ENCODE results near the gene PCID2. TPM values are rescaled to one million over a fixed set of nuclear protein-coding genes. Genes with fewer than 3 reads are reported as not detected.
A peak's percentile ranks its signal among the peaks of the same experiment; 100 is the strongest.

The PCID2 gene
- total RNA-seq, 3 donors from 2014 or later, result 50.2 to 79.2 (median 76.7) TPM

- no peak overlapping the region for H3K27ac ChIP-seq
- no peak overlapping the region for H3K4me3 ChIP-seq
- TF ChIP-seq POLR2AphosphoS5 (IDR thresholded peaks at IDR 0.05), result no peak
- no peak for TF ChIP-seq POLR2A (IDR thresholded peaks at IDR 0.05)
- no peak for TF ChIP-seq CTCF (IDR thresholded peaks at IDR 0.05)
These were observed 15.6 kb downstream of the PCID2 start for GRCh38 chr13:113192902-113193301.

DNA sequence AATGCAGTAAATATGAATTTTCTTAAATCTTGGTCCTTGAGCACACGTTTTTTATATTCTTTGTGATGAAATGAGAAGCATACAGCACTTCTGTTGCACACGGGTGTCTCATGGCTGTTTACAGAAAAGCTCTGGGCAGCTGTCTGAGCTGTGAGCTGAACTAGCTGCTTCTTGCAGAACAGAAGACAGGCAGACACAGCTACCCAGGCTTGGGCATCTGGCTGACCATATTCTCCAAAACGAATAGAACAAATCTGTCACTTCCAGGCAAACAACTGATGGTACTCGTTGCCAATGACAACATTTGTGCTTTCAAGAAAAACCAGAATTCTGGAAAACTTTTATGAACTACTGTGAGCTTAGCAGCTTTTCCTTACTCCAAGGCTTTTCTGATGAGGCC, 16.2 kb downstream of the PCID2 start:
- DNase-seq (ENCODE audit: low spot score in 2 of 2), result no peak
- H3K27me3 ChIP-seq, result no peaks in the 10 kb centered on the region
- H3K27ac ChIP-seq, result no peak overlapping the region
- no peaks in the 10 kb centered on the region for H3K36me3 ChIP-seq
- H3K9me3 ChIP-seq, result no peaks in the 10 kb centered on the region
- H3K4me1 ChIP-seq, result no peaks in the 10 kb centered on the region
- intact Hi-C loops (cut with DNase I; ENCODE audit: low total_unique reads), result no loop called here
- H3K4me3 ChIP-seq, result no peak overlapping the region
- TF ChIP-seq POLR2A (IDR thresholded peaks at IDR 0.05) (no peak), CTCF (IDR thresholded peaks at IDR 0.05) (no peak)

More at GRCh38 chr13:113192902-113193301, 15.6 kb downstream of the PCID2 start:
- no peaks in the 10 kb centered on the region for H3K36me3 ChIP-seq
- H3K4me1 ChIP-seq, result no peaks in the 10 kb centered on the region
- no peaks in the 10 kb centered on the region for H3K9me3 ChIP-seq
- H3K27me3 ChIP-seq, result no peaks in the 10 kb centered on the region
- intact Hi-C loops (cut with DNase I; ENCODE audit: low total_unique reads), result no loop called here
- DNase-seq (ENCODE audit: low spot score in 2 of 2), result no peak

DNA sequence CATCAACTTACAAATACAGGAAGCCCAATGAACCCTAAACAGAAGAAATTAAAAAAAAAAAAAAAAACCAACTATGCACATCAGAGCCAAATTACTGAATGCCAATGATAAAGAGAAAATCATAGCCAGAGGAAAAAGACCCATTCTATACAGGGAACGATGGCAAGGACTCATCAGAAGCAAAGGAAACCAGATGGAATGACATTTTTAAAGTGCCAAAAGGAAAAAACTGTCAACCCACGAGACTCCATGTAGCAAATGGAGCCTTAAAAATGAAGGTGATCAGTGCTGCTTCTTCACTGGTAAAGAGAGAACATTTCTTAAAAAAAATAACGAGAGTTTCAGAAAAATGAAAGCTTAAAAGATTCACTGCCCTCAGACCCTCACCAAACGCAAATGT, 18.3 kb downstream of the PCID2 start:
- DNase-seq (ENCODE audit: low spot score in 2 of 2), result no peak
- intact Hi-C loops (cut with DNase I; ENCODE audit: low total_unique reads), result no loop called here
- Histone ChIP-seq H3K4me1 (no peaks in the 10 kb centered on the region), H3K4me3 (no peak overlapping the region), H3K27me3 (no peaks in the 10 kb centered on the region), H3K27ac (no peak overlapping the region), H3K9me3 (no peaks in the 10 kb centered on the region), H3K36me3 (no peaks in the 10 kb centered on the region)
- TF ChIP-seq POLR2A (IDR thresholded peaks at IDR 0.05) (no peak), CTCF (IDR thresholded peaks at IDR 0.05) (no peak), POLR2AphosphoS5 (IDR thresholded peaks at IDR 0.05) (no peak)

DNA sequence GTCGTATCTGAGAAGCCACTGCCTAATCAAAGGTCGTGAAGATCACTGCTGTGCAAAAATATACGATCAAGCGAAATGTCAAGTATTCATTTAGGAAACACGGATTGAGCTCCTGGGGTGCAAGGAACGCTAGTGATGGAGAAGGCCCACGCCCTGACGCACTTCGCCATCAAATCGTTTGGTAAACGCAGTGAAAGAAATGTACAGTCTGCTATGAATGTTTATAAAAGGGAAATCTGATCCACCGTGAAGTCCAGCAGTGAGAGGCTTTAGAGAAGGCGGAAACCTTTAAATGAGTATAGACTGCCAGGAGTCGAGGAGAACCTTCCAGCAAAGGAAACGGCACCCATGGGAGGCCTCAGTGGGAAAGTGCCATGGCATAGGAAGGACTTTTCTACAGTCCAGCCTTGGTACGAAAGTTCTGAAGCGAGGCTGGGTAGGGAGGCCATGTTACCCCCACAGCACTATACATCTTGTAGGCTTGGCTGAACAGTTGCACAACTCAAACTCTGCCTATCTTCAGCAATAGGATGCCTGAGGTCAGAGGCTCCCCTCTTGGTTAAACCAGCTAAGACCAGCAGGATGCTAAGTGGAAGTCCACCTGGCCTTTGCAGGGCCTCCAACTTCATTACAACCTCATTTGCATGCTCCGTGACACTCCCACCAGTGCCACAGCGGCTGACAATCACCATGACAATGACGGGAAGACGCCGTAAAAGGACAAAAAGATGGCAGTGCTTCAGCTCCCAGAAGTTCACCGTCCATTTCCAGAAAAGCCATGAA, 20.4 kb downstream of the PCID2 start:
- Histone ChIP-seq H3K9me3 (no peaks in the 10 kb centered on the region), H3K27ac (no peak overlapping the region), H3K36me3 (no peaks in the 10 kb centered on the region), H3K4me3 (no peak overlapping the region), H3K4me1 (no peaks in the 10 kb centered on the region), H3K27me3 (no peaks in the 10 kb centered on the region)
- TF ChIP-seq POLR2A (IDR thresholded peaks at IDR 0.05), result no peak
- TF ChIP-seq POLR2AphosphoS5 (IDR thresholded peaks at IDR 0.05), result no peak
- DNase-seq (ENCODE audit: low spot score in 2 of 2), result no peak
- intact Hi-C loops (cut with DNase I; ENCODE audit: low total_unique reads), result no loop called here

DNA sequence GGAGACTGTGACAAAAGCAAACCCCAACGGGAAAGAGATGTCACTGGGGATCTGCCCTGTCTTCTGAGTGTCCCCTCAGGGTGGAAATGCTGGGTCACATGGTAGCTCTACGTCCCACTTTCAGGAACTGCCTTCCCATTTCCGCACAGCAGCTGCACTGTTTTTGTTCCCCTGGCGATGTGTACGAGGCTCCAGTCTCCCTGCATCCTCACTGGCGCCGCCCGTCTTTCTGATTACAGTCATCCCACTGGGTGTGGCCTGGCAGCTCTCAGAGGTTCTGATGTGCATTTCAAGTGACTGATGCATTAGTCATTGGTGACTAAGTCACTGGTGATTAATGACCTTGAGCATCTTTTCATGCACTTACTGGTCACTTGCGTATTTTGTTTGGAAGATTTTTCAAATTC, 21.2 kb downstream of the PCID2 start:
- DNase-seq (ENCODE audit: low spot score in 2 of 2), result no peak
- Histone ChIP-seq H3K9me3 (no peaks in the 10 kb centered on the region), H3K4me3 (peak overlapping the region in 1 of 3 donors; percentile 22), H3K27me3 (no peaks in the 10 kb centered on the region), H3K36me3 (no peaks in the 10 kb centered on the region), H3K4me1 (no peaks in the 10 kb centered on the region), H3K27ac (no peak overlapping the region)
- TF ChIP-seq POLR2A (IDR thresholded peaks at IDR 0.05) (no peak), POLR2AphosphoS5 (IDR thresholded peaks at IDR 0.05) (peak in 1 of 3 donors; percentile 32)
- intact Hi-C loops (cut with DNase I; ENCODE audit: low total_unique reads), result no loop called here

- Histone ChIP-seq H3K27ac (no peak overlapping the region), H3K27me3 (no peaks in the 10 kb centered on the region), H3K4me3 (peak overlapping the region in 1 of 3 donors; percentile 22), H3K9me3 (no peaks in the 10 kb centered on the region), H3K4me1 (no peaks in the 10 kb centered on the region), H3K36me3 (no peaks in the 10 kb centered on the region)
- no peak for DNase-seq (ENCODE audit: low spot score in 2 of 2)
- intact Hi-C loops (cut with DNase I; ENCODE audit: low total_unique reads), result no loop called here
- TF ChIP-seq POLR2AphosphoS5 (IDR thresholded peaks at IDR 0.05) (no peak), CTCF (IDR thresholded peaks at IDR 0.05) (no peak)
These were observed 22.2 kb downstream of the PCID2 start for GRCh38 chr13:113186061-113186900.
